K562 (cell line): ENCODE results near the gene PNPO. TPM values are rescaled to one million over a fixed set of nuclear protein-coding genes. Genes with fewer than 3 reads are reported as not detected.

Source experiments
- ATAC-seq: fragments of 200-7000 bp; cut with Tn5 transposase; 3 replicates; pipeline ENCODE4 v1.9.1; 2020; ENCODE audit warnings: moderate library complexity
- BruUV-seq: library from RNA; stranded (reverse); fragments of 400-500 nt; replicated peaks from 2 replicates; lab custom pipeline; 2021; lab: Mats Ljungman, UMichigan
- CTCF ChIA-PET: fragments of 300-600 bp; formaldehyde crosslinking; extraction: SDS; loops from one replicate; lab custom pipeline; 2021; ENCODE audit warnings: low intra/inter-chr PET ratio; lab: Yijun Ruan, JAX
- POLR2A ChIA-PET: fragments of 300-600, 350-650 bp; sonication (Branson Sonifier 250); formaldehyde crosslinking; extraction: SDS; loops from one replicate; lab custom pipeline; 2021; ENCODE audit warnings: antibody characterized with exemption, inconsistent platforms; lab: Yijun Ruan, JAX
- DNase-seq, 4 experiments: peaks; one replicate each; pipeline versions ENCODE4 v3.0.0 to v3.0.0-alpha.2; 2011 to 2018; ENCODE audit warnings: low spot score in 3 of 4, mixed read lengths in 3 of 4; ENCODE audit errors: extremely low read depth in 1 of 4
- FAIRE-seq: peaks from 2 replicates; lab custom pipeline; 2011; peaks lifted over from hg19 to GRCh38; lab: Jason Lieb, UNC
- H2AFZ ChIP-seq: 2 replicates; pipeline ENCODE4 v1.6.0; 2011; ENCODE audit warnings: low read depth, low read length, control low read depth, inconsistent platforms
- H3K27ac ChIP-seq: fragments of 200-600 bp; 3 replicates; pipeline ENCODE4 v1.8.0; 2011; ENCODE audit warnings: low read depth, mild to moderate bottlenecking, control low read depth, inconsistent platforms, low read length, moderate library complexity, mixed read lengths; ENCODE audit errors: extremely low read depth
- H3K27me3 ChIP-seq, 2 experiments: fragments of 300-600 bp in 1 of 2; 2 replicates in 1 of 2; 3 replicates in 1 of 2; pipeline versions ENCODE4 v1.6.0 to v1.8.0; 2011; ENCODE audit warnings: inconsistent platforms in 2 of 2, low read length in 2 of 2, mild to moderate bottlenecking in 1 of 2, mixed read lengths in 1 of 2, moderate library complexity in 1 of 2; ENCODE audit not compliant: control insufficient read depth in 2 of 2, insufficient read depth in 2 of 2
- H3K36me3 ChIP-seq: fragments of 300-600 bp; 3 replicates; pipeline ENCODE4 v1.8.0; 2011; ENCODE audit warnings: mild to moderate bottlenecking, low read length, inconsistent platforms; ENCODE audit not compliant: control insufficient read depth, insufficient read depth
- H3K4me1 ChIP-seq, 2 experiments: fragments of 200-600 bp in 1 of 2; replicated peaks in 1 of 2; 2 replicates in 1 of 2; 3 replicates in 1 of 2; pipeline versions ENCODE4 v1.5.1 to v1.8.0; 2011; ENCODE audit warnings: inconsistent platforms in 2 of 2, low read length in 2 of 2, mild to moderate bottlenecking in 1 of 2, mixed read lengths in 1 of 2, moderate library complexity in 1 of 2; ENCODE audit not compliant: control insufficient read depth in 2 of 2, insufficient read depth in 2 of 2
- H3K4me2 ChIP-seq: 2 replicates; pipeline ENCODE4 v1.6.1; 2011; ENCODE audit warnings: low read length, control low read depth, inconsistent platforms, mixed read lengths; ENCODE audit not compliant: insufficient read depth
- H3K4me3 ChIP-seq: fragments of 200-600 bp; sonication (generic), shearing (Covaris generic); 2 replicates; pipeline ENCODE4 v1.5.1; 2016; ENCODE audit warnings: control low read depth, inconsistent platforms
- H3K79me2 ChIP-seq: fragments of 200-600 bp; 3 replicates; pipeline ENCODE4 v1.8.0; 2011; ENCODE audit warnings: low read length, inconsistent platforms; ENCODE audit not compliant: control insufficient read depth, insufficient read depth
- H3K9ac ChIP-seq, 2 experiments: 2 replicates each; pipeline versions ENCODE4 v1.6.0 to v1.6.1; 2011; ENCODE audit warnings: low read depth in 2 of 2, low read length in 2 of 2, control low read depth in 1 of 2, inconsistent platforms in 1 of 2, mild to moderate bottlenecking in 1 of 2, mixed read lengths in 1 of 2; ENCODE audit not compliant: insufficient read depth in 1 of 2
- H3K9me1 ChIP-seq: one replicate; pipeline ENCODE4 v1.6.0; 2011; ENCODE audit warnings: inconsistent platforms, mild to moderate bottlenecking, low read length, moderate library complexity; ENCODE audit not compliant: control insufficient read depth, insufficient read depth
- H3K9me3 ChIP-seq: replicated peaks from 2 replicates; pipeline ENCODE4 v1.5.1; 2011; ENCODE audit warnings: low read depth, low read length, inconsistent platforms; ENCODE audit not compliant: control insufficient read depth, insufficient read depth
- H4K20me1 ChIP-seq: replicated peaks from 2 replicates; pipeline ENCODE4 v1.6.1; 2011; ENCODE audit warnings: low read length, inconsistent platforms, mixed read lengths; ENCODE audit not compliant: control insufficient read depth, insufficient read depth
- LARP7 ChIP-seq: fragments of 450-650 bp; IDR thresholded peaks from 2 replicates; pipeline ENCODE4 v1.6.1; 2016
- SMAD4 ChIP-seq: fragments of 250-450 bp; sonication (Bioruptor Pico); conservative IDR thresholded peaks from 2 replicates; pipeline ENCODE4 v1.8.0; 2021; ENCODE audit warnings: inconsistent platforms, mild to moderate bottlenecking, moderate library complexity
- SMARCB1 ChIP-seq: IDR thresholded peaks from 2 replicates; pipeline ENCODE4 v1.6.1; 2011; ENCODE audit warnings: improper control_type of control experiment, low read depth; ENCODE audit not compliant: insufficient read length
- ZKSCAN3 ChIP-seq: fragments of 250-450 bp; sonication (Bioruptor Pico); IDR thresholded peaks from 2 replicates; pipeline ENCODE4 v1.4.0; 2020
- ZNF384 ChIP-seq: IDR thresholded peaks from 2 replicates; pipeline ENCODE4 v1.6.1; 2012; ENCODE audit warnings: low read depth, low read length, improper control_type of control experiment
- WGBS: fragments of 100-300 bp; shearing (Covaris generic); methylation state at CpG from one replicate; pipeline ENCODE4 v1.1.6; 2016; ENCODE audit warnings: low coverage, mixed read lengths; ENCODE audit not compliant: insufficient coverage; ENCODE audit errors: missing lambda C conversion rate; 5-methylcytosine and 5-hydroxymethylcytosine counted together
- in situ Hi-C: fragments of 300-500 bp; cut with MboI; formaldehyde crosslinking; loops from 4 replicates; pipeline ENCODE4 v1.15.0; 2018; ENCODE audit warnings: inconsistent platforms, mixed read lengths
- intact Hi-C: fragments of 100-400 bp; cut with micrococcal nuclease; formaldehyde crosslinking; loops from 2 replicates; pipeline ENCODE4 v1.14.2; 2022
- polyA plus RNA-seq, 8 experiments: library from polyadenylated mRNA; depleted of rRNA in 4 of 8; stranded (reverse) in 5 of 8; unstranded in 3 of 8; fragments of >200 nt; fragmentation: Nextera tagmentation in 2 of 8; fragmentation: Illumina TruSeq in 1 of 8; extraction: Ambion mirVana in 2 of 8; extraction: Trizol in 1 of 8; gene quantifications; 2 replicates each; pipeline versions ENCODE4 v1.2.1 to v1.2.3, GENCODE V29; 2011 to 2014; ENCODE audit warnings: inconsistent platforms in 1 of 8, missing spikeins in 1 of 8
- total RNA-seq, 7 experiments: library from RNA; depleted of rRNA in 6 of 7; stranded (reverse); fragments of >200 nt in 6 of 7; fragmentation: Illumina TruSeq in 2 of 7; extraction: Trizol in 2 of 7; gene quantifications; 2 replicates each; pipeline versions ENCODE4 v1.2.1 to v1.2.3, GENCODE V29; 2011 to 2021; ENCODE audit warnings: low replicate concordance in 1 of 7
- TF ChIP-seq, protein P1 (sequence below): fragments of 450-650 bp; IDR thresholded peaks from 2 replicates; pipeline ENCODE4 v1.7.0; 2016; ENCODE audit warnings: borderline replicate concordance
- TF ChIP-seq, protein P2 (sequence below): fragments of 450-650 bp; IDR thresholded peaks from 2 replicates; pipeline ENCODE4 v1.6.1; 2016; ENCODE audit warnings: mild to moderate bottlenecking, moderate library complexity

PNPO gene
- total and polyA plus RNA-seq, 9 of the 15 experiments (the other 6 are each of a cell fraction or from before 2014, with no cell fraction given): 16.6 to 39.0 (median 27.4) TPM

DNA sequence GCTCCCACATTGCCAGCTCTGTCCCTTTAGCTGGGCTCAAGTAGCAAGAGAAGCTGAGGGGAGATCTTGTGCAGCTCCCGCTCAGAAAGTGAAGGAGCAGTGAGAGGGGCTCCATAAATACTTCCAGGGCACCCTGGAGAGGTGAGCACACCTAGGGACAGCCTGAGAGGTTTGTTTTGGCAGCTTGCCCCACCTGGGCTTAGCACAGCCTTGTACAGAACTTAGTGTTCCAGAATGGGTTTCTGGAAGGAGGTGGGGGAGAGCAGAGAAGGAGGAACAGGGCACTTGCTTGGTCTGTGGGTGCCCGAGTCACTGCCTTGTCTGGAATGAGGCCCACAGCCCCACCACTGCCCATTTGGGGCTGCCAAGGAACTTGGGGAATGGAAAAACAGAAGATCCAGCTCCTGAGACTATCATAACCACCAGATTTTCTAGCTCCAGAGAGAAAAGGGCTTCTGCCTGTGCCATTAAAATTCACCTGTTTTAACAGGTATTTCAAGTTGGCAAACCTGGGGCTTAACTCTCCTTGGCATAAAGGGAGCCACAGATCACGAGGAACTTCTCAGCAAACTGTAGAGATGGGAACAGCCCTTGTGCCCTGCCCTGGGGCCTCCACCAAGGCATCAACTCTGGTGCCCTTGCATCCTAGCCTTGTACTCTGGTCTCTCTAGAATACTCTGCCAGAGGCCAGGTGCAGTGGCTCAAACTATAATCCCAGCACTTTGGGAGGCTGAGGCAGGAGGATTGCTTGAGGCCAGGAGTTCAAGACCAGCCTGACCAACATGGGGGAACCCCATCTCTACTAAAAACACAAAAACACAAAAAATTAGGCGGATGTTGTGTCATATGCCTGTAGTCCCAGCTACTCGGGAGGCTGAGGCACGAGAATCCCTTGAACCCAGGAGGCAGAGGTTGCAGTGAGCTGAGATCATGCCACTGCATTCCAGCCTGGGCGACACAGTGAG is 14.4 kb downstream of the PNPO start:
- 37% methylated on average over 7 of the region's 7 CpGs for WGBS
- Histone ChIP-seq H3K9me1 (no peaks in the 10 kb centered on the region), H3K27ac (no peak overlapping the region), H3K9me3 (no peaks in the 10 kb centered on the region), H3K4me3 (no peak overlapping the region), H3K4me1 (peaks cover 10 to 19% of the 10 kb centered on the region in 2 experiments), H2AFZ (no peak overlapping the region), H3K9ac (no peak overlapping the region; a peak in 1 of 4 replicates), H4K20me1 (no peaks in the 10 kb centered on the region), H3K79me2 (no peaks in the 10 kb centered on the region), H3K36me3 (no peaks in the 10 kb centered on the region; the same call in 2 of the 3 replicates), H3K4me2 (no peak overlapping the region), H3K27me3 (no peaks in the 10 kb centered on the region)
- ATAC-seq (no peak), DNase-seq (no peak), FAIRE-seq (no peak)
- in situ Hi-C loops (no loop called here), intact Hi-C loops (no loop called here)
- POLR2A ChIA-PET: interaction anchor here (0.6 to 2.2 kb wide), 7 partner anchors 13 to 130 kb away, joined by 3 to 8 read pairs (median 3); partner anchors contain the start of gene CDK5RAP3
- CTCF ChIA-PET: interaction anchor here (0.6 kb wide), 1 partner anchor 202 kb away, joined by 3 read pairs; no protein-coding TSS in a partner anchor
- BruUV-seq: no TSS peak
- TF ChIP-seq SMARCB1: no peak
- TF ChIP-seq SMAD4 (CRISPR knock-in tag): no peak
- TF ChIP-seq ZNF384: no peak
- no peak for TF ChIP-seq ZKSCAN3
- TF ChIP-seq, protein P1, sequence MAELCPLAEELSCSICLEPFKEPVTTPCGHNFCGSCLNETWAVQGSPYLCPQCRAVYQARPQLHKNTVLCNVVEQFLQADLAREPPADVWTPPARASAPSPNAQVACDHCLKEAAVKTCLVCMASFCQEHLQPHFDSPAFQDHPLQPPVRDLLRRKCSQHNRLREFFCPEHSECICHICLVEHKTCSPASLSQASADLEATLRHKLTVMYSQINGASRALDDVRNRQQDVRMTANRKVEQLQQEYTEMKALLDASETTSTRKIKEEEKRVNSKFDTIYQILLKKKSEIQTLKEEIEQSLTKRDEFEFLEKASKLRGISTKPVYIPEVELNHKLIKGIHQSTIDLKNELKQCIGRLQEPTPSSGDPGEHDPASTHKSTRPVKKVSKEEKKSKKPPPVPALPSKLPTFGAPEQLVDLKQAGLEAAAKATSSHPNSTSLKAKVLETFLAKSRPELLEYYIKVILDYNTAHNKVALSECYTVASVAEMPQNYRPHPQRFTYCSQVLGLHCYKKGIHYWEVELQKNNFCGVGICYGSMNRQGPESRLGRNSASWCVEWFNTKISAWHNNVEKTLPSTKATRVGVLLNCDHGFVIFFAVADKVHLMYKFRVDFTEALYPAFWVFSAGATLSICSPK: no peak
- TF ChIP-seq, protein P2, sequence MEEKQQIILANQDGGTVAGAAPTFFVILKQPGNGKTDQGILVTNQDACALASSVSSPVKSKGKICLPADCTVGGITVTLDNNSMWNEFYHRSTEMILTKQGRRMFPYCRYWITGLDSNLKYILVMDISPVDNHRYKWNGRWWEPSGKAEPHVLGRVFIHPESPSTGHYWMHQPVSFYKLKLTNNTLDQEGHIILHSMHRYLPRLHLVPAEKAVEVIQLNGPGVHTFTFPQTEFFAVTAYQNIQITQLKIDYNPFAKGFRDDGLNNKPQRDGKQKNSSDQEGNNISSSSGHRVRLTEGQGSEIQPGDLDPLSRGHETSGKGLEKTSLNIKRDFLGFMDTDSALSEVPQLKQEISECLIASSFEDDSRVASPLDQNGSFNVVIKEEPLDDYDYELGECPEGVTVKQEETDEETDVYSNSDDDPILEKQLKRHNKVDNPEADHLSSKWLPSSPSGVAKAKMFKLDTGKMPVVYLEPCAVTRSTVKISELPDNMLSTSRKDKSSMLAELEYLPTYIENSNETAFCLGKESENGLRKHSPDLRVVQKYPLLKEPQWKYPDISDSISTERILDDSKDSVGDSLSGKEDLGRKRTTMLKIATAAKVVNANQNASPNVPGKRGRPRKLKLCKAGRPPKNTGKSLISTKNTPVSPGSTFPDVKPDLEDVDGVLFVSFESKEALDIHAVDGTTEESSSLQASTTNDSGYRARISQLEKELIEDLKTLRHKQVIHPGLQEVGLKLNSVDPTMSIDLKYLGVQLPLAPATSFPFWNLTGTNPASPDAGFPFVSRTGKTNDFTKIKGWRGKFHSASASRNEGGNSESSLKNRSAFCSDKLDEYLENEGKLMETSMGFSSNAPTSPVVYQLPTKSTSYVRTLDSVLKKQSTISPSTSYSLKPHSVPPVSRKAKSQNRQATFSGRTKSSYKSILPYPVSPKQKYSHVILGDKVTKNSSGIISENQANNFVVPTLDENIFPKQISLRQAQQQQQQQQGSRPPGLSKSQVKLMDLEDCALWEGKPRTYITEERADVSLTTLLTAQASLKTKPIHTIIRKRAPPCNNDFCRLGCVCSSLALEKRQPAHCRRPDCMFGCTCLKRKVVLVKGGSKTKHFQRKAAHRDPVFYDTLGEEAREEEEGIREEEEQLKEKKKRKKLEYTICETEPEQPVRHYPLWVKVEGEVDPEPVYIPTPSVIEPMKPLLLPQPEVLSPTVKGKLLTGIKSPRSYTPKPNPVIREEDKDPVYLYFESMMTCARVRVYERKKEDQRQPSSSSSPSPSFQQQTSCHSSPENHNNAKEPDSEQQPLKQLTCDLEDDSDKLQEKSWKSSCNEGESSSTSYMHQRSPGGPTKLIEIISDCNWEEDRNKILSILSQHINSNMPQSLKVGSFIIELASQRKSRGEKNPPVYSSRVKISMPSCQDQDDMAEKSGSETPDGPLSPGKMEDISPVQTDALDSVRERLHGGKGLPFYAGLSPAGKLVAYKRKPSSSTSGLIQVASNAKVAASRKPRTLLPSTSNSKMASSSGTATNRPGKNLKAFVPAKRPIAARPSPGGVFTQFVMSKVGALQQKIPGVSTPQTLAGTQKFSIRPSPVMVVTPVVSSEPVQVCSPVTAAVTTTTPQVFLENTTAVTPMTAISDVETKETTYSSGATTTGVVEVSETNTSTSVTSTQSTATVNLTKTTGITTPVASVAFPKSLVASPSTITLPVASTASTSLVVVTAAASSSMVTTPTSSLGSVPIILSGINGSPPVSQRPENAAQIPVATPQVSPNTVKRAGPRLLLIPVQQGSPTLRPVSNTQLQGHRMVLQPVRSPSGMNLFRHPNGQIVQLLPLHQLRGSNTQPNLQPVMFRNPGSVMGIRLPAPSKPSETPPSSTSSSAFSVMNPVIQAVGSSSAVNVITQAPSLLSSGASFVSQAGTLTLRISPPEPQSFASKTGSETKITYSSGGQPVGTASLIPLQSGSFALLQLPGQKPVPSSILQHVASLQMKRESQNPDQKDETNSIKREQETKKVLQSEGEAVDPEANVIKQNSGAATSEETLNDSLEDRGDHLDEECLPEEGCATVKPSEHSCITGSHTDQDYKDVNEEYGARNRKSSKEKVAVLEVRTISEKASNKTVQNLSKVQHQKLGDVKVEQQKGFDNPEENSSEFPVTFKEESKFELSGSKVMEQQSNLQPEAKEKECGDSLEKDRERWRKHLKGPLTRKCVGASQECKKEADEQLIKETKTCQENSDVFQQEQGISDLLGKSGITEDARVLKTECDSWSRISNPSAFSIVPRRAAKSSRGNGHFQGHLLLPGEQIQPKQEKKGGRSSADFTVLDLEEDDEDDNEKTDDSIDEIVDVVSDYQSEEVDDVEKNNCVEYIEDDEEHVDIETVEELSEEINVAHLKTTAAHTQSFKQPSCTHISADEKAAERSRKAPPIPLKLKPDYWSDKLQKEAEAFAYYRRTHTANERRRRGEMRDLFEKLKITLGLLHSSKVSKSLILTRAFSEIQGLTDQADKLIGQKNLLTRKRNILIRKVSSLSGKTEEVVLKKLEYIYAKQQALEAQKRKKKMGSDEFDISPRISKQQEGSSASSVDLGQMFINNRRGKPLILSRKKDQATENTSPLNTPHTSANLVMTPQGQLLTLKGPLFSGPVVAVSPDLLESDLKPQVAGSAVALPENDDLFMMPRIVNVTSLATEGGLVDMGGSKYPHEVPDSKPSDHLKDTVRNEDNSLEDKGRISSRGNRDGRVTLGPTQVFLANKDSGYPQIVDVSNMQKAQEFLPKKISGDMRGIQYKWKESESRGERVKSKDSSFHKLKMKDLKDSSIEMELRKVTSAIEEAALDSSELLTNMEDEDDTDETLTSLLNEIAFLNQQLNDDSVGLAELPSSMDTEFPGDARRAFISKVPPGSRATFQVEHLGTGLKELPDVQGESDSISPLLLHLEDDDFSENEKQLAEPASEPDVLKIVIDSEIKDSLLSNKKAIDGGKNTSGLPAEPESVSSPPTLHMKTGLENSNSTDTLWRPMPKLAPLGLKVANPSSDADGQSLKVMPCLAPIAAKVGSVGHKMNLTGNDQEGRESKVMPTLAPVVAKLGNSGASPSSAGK: no peak
- TF ChIP-seq LARP7: no peak
